ENCODE results near the gene TRDMT1.
A peak's percentile ranks its signal among the peaks of the same experiment; 100 is the strongest.

Gene TRDMT1

DNA sequence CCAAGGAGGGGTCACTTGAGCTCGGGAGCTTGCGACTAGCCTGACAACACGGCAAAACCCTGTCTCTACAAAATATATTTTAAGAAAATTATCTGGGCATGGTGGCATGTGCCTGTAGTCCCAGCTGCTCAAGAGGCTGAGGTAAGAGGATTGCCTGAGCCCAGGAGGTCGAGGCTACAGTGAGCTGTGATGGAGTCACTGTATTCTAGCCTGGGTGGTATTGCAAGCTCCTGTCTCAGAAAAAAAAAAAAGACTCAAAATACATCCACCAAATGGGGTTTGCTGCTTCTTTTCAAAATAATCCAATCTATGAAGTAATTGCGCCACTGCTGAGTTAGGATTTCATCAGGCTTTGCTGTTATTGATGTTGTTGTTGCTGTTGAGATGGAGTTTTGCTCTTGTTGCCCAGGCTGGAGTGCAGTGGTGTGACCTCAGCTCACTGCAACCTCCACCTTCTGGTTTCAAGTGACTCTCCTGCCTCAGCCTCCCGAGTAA is 15.5 kb upstream of the TRDMT1 start:
- Histone ChIP-seq H3K4me3 (ENCODE audit: low read depth, low read length) (no peak overlapping the region), H3K79me2 (no peaks in the 10 kb centered on the region), H3K4me1 (no peaks in the 10 kb centered on the region)

DNA sequence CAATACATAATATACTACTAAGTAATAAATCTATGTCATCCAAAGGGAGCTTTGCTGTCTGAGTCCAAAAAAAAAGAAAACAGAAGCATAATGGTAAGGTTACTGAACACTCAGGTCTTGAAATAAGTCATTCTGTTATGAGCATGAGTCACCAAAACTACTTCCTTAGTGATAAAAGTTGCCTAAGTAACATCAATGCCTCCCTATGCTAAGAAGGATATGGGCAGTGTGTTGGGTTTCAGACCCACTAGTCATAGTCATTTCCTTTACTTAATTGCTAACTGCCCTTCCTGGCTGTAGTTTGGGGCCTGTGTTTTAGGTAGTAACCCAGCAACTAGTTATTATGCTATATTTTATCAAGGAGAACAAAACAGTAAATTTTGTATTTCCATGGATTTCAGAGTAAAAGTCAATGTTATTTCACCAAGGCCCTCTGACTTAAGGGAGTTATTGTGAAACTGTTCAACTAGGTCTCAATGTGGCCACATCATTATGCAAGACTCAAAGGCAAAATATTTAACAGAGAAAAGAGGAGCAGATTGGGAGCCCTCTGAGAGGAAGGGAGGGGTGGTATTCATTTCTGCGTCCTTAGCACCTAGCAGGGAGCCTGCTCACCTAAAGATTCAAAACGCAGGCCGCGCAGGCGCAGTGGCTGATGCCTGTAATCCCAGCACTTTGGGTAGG is 14.9 kb upstream of the TRDMT1 start:
- peak overlapping the region; percentile 39 for H3K27ac ChIP-seq
- TF ChIP-seq, protein P1, sequence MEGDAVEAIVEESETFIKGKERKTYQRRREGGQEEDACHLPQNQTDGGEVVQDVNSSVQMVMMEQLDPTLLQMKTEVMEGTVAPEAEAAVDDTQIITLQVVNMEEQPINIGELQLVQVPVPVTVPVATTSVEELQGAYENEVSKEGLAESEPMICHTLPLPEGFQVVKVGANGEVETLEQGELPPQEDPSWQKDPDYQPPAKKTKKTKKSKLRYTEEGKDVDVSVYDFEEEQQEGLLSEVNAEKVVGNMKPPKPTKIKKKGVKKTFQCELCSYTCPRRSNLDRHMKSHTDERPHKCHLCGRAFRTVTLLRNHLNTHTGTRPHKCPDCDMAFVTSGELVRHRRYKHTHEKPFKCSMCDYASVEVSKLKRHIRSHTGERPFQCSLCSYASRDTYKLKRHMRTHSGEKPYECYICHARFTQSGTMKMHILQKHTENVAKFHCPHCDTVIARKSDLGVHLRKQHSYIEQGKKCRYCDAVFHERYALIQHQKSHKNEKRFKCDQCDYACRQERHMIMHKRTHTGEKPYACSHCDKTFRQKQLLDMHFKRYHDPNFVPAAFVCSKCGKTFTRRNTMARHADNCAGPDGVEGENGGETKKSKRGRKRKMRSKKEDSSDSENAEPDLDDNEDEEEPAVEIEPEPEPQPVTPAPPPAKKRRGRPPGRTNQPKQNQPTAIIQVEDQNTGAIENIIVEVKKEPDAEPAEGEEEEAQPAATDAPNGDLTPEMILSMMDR (IDR thresholded peaks at IDR 0.05), result no peak
- no peaks in the 10 kb centered on the region for H3K4me1 ChIP-seq
- no peaks in the 10 kb centered on the region for H3K36me3 ChIP-seq (ENCODE audit: control insufficient read depth, insufficient read depth, low read length)
- no peaks in the 10 kb centered on the region for H3K27me3 ChIP-seq (ENCODE audit: control insufficient read depth, insufficient read depth, low read length)
- H2AFZ ChIP-seq, result no peak overlapping the region
- H3K4me3 ChIP-seq (ENCODE audit: low read depth, low read length), result no peak overlapping the region
- H3K9me3 ChIP-seq (ENCODE audit: control insufficient read depth, low read length), result no peaks in the 10 kb centered on the region
- no peak overlapping the region for H3K4me2 ChIP-seq (ENCODE audit: low read length)
- no peaks in the 10 kb centered on the region for H3K79me2 ChIP-seq
- H3K9ac ChIP-seq, result no peak overlapping the region

More for the DNA sequence above, 15.5 kb upstream of the TRDMT1 start:
- Histone ChIP-seq H2AFZ (no peak overlapping the region), H3K27ac (peak overlapping the region; percentile 39), H3K9me3 (ENCODE audit: control insufficient read depth, low read length) (no peaks in the 10 kb centered on the region), H3K9ac (no peak overlapping the region), H3K36me3 (ENCODE audit: control insufficient read depth, insufficient read depth, low read length) (no peaks in the 10 kb centered on the region), H3K4me2 (ENCODE audit: low read length) (no peak overlapping the region), H3K27me3 (ENCODE audit: control insufficient read depth, insufficient read depth, low read length) (no peaks in the 10 kb centered on the region)
- TF ChIP-seq, protein P1 (IDR thresholded peaks at IDR 0.05), result no peak

DNA sequence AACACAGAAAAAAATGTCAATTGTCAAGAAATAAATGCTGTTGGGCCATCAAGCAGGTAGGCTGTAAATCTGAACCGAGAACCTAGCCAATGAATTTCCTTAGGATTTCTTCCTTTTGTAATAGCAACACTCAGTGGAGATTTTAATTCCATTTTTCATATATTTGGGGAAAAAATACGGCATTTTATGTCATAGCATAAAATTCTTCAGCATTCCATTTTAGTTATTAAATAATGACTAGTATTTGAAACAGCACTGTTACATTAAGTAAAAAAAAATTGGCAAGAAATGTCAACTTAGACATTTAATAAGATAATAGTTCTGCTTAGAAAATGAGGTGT is 14.3 kb upstream of the TRDMT1 start:
- H3K4me1 ChIP-seq, result no peaks in the 10 kb centered on the region
- H3K27me3 ChIP-seq (ENCODE audit: control insufficient read depth, insufficient read depth, low read length), result no peaks in the 10 kb centered on the region
- no peak overlapping the region for H2AFZ ChIP-seq
- no peak overlapping the region for H3K9ac ChIP-seq
- no peaks in the 10 kb centered on the region for H3K79me2 ChIP-seq
- no peak overlapping the region for H3K4me2 ChIP-seq (ENCODE audit: low read length)
- TF ChIP-seq, protein P1 (IDR thresholded peaks at IDR 0.05), result no peak
- H3K4me3 ChIP-seq (ENCODE audit: low read depth, low read length), result no peak overlapping the region
- peak overlapping the region; percentile 20 for H3K27ac ChIP-seq
- H3K36me3 ChIP-seq (ENCODE audit: control insufficient read depth, insufficient read depth, low read length), result no peaks in the 10 kb centered on the region
- H3K9me3 ChIP-seq (ENCODE audit: control insufficient read depth, low read length), result no peaks in the 10 kb centered on the region

DNA sequence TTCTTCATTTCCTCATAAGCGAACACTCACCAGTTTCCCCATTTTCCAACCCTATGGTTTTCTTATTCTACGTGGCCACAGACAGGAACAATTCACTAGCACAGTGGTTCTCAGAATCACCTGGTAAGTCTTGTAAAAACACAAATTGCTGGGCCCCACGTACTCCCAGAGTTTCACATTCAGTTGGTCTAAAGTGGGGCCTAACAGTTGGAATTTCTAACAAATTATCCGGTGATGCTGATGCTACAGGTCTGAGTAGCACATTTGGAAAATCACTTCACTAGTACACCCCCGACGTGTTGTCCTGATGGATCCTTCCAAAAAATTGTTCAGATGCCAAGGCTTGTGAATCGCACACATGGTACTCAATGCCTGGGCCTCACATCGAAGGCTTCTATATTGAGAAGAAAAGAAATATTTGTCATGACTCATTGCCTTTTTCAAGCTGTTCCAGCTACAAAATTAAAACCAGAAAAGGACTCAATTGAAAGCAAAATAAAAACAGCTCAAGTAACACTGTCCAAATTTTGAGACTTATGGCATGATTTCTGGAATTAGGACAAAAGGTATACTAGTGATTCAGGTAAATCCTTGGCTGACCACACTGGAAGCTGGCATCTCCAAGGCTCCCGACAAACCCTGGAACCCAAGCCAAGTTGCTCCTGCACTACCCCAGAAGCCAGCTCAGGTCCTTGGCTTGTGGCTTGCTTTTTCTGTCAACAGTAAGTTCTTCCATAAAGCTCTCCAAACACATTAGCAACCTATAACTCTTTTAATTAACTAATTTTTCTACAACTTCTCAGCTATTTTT is 13.7 kb upstream of the TRDMT1 start:
- Histone ChIP-seq H3K4me2 (ENCODE audit: low read length) (no peak overlapping the region), H3K79me2 (no peaks in the 10 kb centered on the region), H3K27me3 (ENCODE audit: control insufficient read depth, insufficient read depth, low read length) (no peaks in the 10 kb centered on the region), H3K4me1 (no peaks in the 10 kb centered on the region), H3K4me3 (ENCODE audit: low read depth, low read length) (no peak overlapping the region), H3K36me3 (ENCODE audit: control insufficient read depth, insufficient read depth, low read length) (no peaks in the 10 kb centered on the region), H3K9me3 (ENCODE audit: control insufficient read depth, low read length) (no peaks in the 10 kb centered on the region), H3K9ac (no peak overlapping the region), H2AFZ (no peak overlapping the region), H3K27ac (peak overlapping the region; percentile 20)
- TF ChIP-seq, protein P1 (IDR thresholded peaks at IDR 0.05), result no peak
